Stomach smooth muscle (tissue), 2 donors: ENCODE results near the gene RABGAP1L.
"Not testable (repeated sequence)": the region's sequence is repeated elsewhere in the genome, so short reads cannot be mapped to it uniquely, and the experiment has no call there.

Experiments used
- H3K27ac ChIP-seq: one replicate; pipeline ENCODE4 v1.7.0; 2013; ENCODE audit warnings: mild to moderate bottlenecking, low read length, inconsistent platforms
- H3K27me3 ChIP-seq, 2 donors: one replicate each; pipeline ENCODE4 v1.7.0; 2013; ENCODE audit warnings: low read length in 2 of 2; ENCODE audit not compliant: insufficient read depth in 2 of 2, control insufficient read depth in 1 of 2
- H3K36me3 ChIP-seq, 2 donors: one replicate each; pipeline ENCODE4 v1.7.0; 2013; ENCODE audit warnings: low read length in 2 of 2; ENCODE audit not compliant: control insufficient read depth in 2 of 2, insufficient read depth in 2 of 2
- H3K4me1 ChIP-seq: one replicate; pipeline ENCODE4 v1.7.0; 2013; ENCODE audit warnings: low read length; ENCODE audit not compliant: control insufficient read depth, insufficient read depth
- H3K4me3 ChIP-seq, 2 donors: one replicate each; pipeline ENCODE4 v1.7.0; 2013; ENCODE audit warnings: low read length in 2 of 2
- H3K9ac ChIP-seq, 2 donors: one replicate each; pipeline ENCODE4 v1.7.0; 2013; ENCODE audit warnings: low read length in 2 of 2, mild to moderate bottlenecking in 1 of 2
- H3K9me3 ChIP-seq, 2 donors: one replicate each; pipeline ENCODE4 v1.7.0; 2013; ENCODE audit warnings: low read length in 2 of 2; ENCODE audit not compliant: control insufficient read depth in 2 of 2
- donor health status: healthy.
- donor health status: Pancreatic carcinoma.

RABGAP1L gene

DNA sequence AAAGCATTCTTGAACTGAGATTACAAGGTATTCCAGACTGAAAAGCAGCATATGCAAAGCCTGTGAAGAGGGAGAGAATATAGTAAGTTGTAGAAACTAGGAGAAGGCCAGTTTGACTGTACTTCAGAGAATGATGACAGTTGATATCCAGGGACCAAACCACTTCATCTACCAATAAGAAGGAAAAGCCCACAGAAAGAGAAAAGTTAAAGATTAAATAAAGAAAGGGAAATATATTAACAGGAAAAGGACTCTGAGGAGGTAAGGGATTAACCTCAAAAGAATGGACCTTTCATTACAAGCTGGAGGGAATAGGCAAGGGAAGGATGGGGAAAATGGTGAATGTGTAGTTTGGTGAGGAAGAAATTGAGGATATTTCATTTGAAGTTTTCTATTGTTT, 660.3 kb downstream of the RABGAP1L start:
- no peak overlapping the region for H3K9ac ChIP-seq
- no peak overlapping the region for H3K4me3 ChIP-seq
- H3K27me3 ChIP-seq = no peaks in the 10 kb centered on the region
- H3K9me3 ChIP-seq = no peaks in the 10 kb centered on the region
- H3K36me3 ChIP-seq = no peaks in the 10 kb centered on the region
- H3K4me1 ChIP-seq = no peaks in the 10 kb centered on the region
- H3K27ac ChIP-seq = no peak overlapping the region

DNA sequence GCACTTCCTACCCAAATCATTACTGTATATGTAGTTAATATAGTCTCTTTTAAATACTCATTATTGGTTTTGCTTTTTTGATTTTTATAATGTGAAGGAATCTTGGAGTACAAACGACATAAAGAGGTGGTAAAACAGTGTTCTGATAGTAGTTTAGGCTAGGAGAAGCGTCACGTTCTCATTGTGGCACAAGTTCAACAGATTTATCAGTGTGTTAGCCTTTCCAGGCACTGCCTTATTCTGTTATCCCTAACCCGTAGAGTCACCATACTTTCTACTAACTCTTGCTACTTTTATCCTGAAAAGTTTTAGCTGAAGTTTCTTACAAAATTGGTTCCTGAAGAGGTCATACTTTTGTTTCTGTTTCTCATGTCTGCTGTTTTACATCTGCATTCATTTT, 665.8 kb downstream of the RABGAP1L start:
- Histone ChIP-seq H3K4me3 (no peak overlapping the region), H3K9me3 (no peaks in the 10 kb centered on the region), H3K4me1 (no peaks in the 10 kb centered on the region), H3K9ac (no peak overlapping the region), H3K27me3 (no peaks in the 10 kb centered on the region), H3K27ac (no peak overlapping the region), H3K36me3 (no peaks in the 10 kb centered on the region)

DNA sequence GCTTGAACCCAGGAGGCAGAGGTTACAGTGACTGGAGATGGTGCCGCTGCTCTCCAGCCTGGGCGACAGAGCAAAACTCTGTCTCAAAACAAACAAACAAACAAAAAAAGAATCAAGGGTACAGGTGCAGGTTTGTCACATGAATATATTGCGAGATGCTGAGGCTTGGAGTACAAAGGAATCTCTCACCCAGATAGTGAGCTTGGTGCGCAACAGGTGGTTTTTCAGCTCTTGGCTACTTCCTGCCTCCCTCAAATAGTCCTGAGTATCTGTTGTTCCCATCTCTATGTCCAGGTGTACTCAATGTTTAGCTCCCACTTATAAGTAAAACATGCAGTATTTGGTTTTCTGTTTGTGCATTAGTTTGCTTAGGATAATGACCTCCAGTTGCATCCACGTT, 666.5 kb downstream of the RABGAP1L start:
- H3K36me3 ChIP-seq = no peaks in the 10 kb centered on the region
- H3K27me3 ChIP-seq = no peaks in the 10 kb centered on the region
- H3K9me3 ChIP-seq = no peaks in the 10 kb centered on the region
- no peaks in the 10 kb centered on the region for H3K4me1 ChIP-seq
- H3K4me3 ChIP-seq = no peak overlapping the region
- H3K9ac ChIP-seq = no peak overlapping the region
- H3K27ac ChIP-seq = no peak overlapping the region

GRCh38 chr1:174828264-174828663, 668.9 kb downstream of the RABGAP1L start:
- Histone ChIP-seq H3K36me3 (no peaks in the 10 kb centered on the region), H3K9ac (no peak overlapping the region), H3K27me3 (no peaks in the 10 kb centered on the region), H3K4me3 (no peak overlapping the region), H3K4me1 (no peaks in the 10 kb centered on the region), H3K27ac (no peak overlapping the region), H3K9me3 (no peaks in the 10 kb centered on the region)

GRCh38 chr1:174829990-174830389, 670.7 kb downstream of the RABGAP1L start:
- Histone ChIP-seq H3K4me1 (no peaks in the 10 kb centered on the region), H3K36me3 (no peaks in the 10 kb centered on the region)

DNA sequence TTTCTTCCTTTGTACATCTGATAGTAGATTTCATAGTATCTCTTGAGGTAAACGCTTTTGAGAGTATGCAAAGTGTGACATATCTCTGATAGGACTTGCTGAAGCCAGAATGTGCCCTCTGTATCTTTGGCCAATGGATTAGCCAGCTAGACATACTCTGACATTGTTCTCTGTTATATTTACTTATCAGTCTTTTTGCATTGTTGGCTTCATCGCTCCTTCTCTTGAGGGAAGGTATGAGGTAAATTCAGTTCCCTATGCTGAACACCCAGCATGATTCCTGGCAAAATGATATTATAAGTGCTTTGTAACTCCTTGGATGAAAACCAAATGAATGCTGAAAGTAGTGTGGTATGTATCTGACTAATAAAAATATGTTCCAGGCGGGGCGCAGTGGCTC, 677.2 kb downstream of the RABGAP1L start:
- Histone ChIP-seq H3K36me3 (no peaks in the 10 kb centered on the region), H3K27me3 (no peaks in the 10 kb centered on the region), H3K27ac (no peak overlapping the region), H3K4me1 (no peaks in the 10 kb centered on the region), H3K4me3 (no peak overlapping the region), H3K9me3 (no peaks in the 10 kb centered on the region), H3K9ac (no peak overlapping the region)

More at GRCh38 chr1:174829990-174830389, 670.7 kb downstream of the RABGAP1L start:
- Histone ChIP-seq H3K27me3 (no peaks in the 10 kb centered on the region), H3K27ac (no peak overlapping the region), H3K9ac (no peak overlapping the region), H3K9me3 (no peaks in the 10 kb centered on the region), H3K4me3 (no peak overlapping the region)

GRCh38 chr1:174837386-174837785, 678.1 kb downstream of the RABGAP1L start:
- no peaks in the 10 kb centered on the region for H3K36me3 ChIP-seq
- H3K4me3 ChIP-seq = no peak overlapping the region
- no peak overlapping the region for H3K9ac ChIP-seq
- H3K4me1 ChIP-seq = no peaks in the 10 kb centered on the region
- no peaks in the 10 kb centered on the region for H3K9me3 ChIP-seq
- H3K27ac ChIP-seq = no peak overlapping the region
- no peaks in the 10 kb centered on the region for H3K27me3 ChIP-seq

DNA sequence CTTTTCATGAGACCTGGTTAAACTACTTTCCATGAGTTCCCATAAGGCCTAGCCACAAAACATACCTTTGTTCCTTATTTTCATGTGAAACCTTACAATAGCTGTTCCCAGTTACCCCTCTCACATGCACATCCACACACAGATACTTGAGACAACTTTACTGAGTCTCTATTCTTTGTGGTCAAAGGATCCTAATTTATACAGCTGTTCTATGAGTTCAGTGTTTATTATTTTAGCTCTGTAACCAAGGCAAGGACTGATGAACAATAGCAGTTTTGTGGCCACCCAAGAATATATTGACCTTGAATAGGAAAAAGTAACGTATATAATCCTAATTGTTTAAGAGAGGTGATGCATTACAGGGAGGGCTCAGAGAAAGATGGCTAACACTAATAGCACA, 679.9 kb downstream of the RABGAP1L start:
- no peaks in the 10 kb centered on the region for H3K36me3 ChIP-seq
- H3K9ac ChIP-seq = no peak overlapping the region
- no peaks in the 10 kb centered on the region for H3K9me3 ChIP-seq
- H3K4me3 ChIP-seq = no peak overlapping the region
- H3K27me3 ChIP-seq = no peaks in the 10 kb centered on the region
- H3K27ac ChIP-seq = no peak overlapping the region
- H3K4me1 ChIP-seq = no peaks in the 10 kb centered on the region

GRCh38 chr1:174841747-174842146, 682.4 kb downstream of the RABGAP1L start:
- Histone ChIP-seq H3K36me3 (no peaks in the 10 kb centered on the region), H3K9me3 (no peaks in the 10 kb centered on the region), H3K4me1 (no peaks in the 10 kb centered on the region), H3K9ac (no peak overlapping the region), H3K27ac (no peak overlapping the region), H3K27me3 (no peaks in the 10 kb centered on the region), H3K4me3 (no peak overlapping the region)

DNA sequence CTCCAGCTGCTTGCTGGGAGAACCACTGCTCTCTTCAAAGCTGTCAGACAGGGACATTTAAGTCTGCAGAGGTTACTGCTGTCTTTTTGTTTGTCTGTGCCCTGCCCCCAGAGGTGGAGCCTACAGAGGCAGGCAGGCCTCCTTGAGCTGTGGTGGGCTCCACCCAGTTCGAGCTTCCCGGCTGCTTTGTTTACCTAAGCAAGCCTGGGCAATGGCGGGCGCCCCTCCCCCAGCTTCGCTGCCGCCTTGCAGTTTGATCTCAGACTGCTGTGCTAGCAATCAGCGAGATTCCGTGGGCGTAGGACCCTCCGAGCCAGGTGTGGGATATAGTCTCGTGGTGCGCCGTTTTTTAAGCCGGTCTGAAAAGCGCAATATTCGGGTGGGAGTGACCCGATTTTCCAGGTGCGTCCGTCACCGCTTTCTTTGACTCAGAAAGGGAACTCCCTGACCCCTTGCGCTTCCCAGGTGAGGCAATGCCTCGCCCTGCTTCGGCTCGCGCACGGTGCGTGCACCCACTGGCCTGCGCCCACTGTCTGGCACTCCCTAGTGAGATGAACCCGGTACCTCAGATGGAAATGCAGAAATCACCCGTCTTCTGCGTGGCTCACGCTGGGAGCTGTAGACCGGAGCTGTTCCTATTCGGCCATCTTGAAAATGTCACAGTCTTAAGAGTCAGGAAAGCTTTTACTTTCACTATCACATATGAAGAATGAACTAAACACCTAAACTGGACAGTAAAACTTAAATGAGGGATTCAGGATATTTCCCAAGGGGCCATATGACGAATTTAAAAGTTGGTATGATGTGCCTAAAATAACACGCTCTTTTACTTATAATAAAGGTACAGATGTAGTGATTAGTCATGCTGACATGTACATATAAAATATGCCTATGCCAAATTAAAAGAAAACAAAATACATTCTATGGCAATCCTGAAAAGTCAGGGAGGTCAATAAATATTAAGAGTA, 689.6 kb downstream of the RABGAP1L start:
- H3K9ac ChIP-seq, H3K9me3 ChIP-seq, H3K4me1 ChIP-seq, H3K27me3 ChIP-seq, H3K27ac ChIP-seq, H3K36me3 ChIP-seq, H3K4me3 ChIP-seq: not testable (repeated sequence)

DNA sequence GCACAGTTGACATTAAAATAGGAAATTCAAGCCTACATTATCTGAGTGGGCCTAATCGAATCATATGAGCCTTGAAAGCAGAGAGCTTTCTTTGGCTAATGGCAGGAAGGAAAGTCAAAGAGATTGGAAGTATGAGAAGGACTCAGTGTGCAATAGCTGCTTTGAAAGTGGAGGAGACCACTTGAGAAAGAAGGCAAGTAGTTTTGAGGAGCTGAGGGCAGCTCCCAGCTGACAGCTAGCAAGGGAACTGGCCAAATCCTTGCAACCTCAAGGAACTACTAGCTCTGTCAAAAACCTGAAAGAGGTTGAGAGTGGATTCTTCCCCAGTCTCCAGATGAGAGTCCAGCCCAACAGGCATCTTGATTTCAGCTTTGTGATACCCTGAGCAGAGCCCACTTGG, 691.4 kb downstream of the RABGAP1L start:
- no peaks in the 10 kb centered on the region for H3K4me1 ChIP-seq
- no peak overlapping the region for H3K9ac ChIP-seq
- H3K27me3 ChIP-seq = no peaks in the 10 kb centered on the region
- no peaks in the 10 kb centered on the region for H3K36me3 ChIP-seq
- H3K4me3 ChIP-seq = no peak overlapping the region
- no peak overlapping the region for H3K27ac ChIP-seq
- H3K9me3 ChIP-seq = no peaks in the 10 kb centered on the region
